GM23338 (cell line): ENCODE data around the gene RNFT2. TPM values are rescaled to one million over a fixed set of nuclear protein-coding genes. Genes with fewer than 3 reads are reported as not detected.

Source experiments
- ATAC-seq: fragments of 200-7000 bp; cut with Tn5 transposase; 3 replicates; pipeline ENCODE4 v1.9.1; 2020
- DNase-seq: peaks from one replicate; pipeline ENCODE4 v3.0.0-alpha.2; 2015; ENCODE audit warnings: low spot score
- H2AFZ ChIP-seq: fragments of 200-600 bp; sonication (generic); 2 replicates; pipeline ENCODE4 v1.8.0; 2016; ENCODE audit warnings: antibody characterized with exemption, mild to moderate bottlenecking, moderate library complexity
- H3F3A ChIP-seq: fragments of 200-600 bp; sonication (generic); replicated peaks from 2 replicates; pipeline ENCODE4 v1.8.0; 2017; ENCODE audit warnings: antibody characterized with exemption, mixed run types, low read depth
- H3K27ac ChIP-seq: fragments of 200-600 bp; sonication (generic); 2 replicates; pipeline ENCODE4 v1.6.1; 2016; ENCODE audit warnings: low read depth
- H3K27me3 ChIP-seq: fragments of 200-600 bp; sonication (generic); 2 replicates; pipeline ENCODE4 v1.8.0; 2016; ENCODE audit warnings: mild to moderate bottlenecking, mixed run types, moderate library complexity; ENCODE audit not compliant: insufficient read depth
- H3K36me3 ChIP-seq: fragments of 200-600 bp; sonication (generic); 2 replicates; pipeline ENCODE4 v1.8.0; 2016; ENCODE audit warnings: mild to moderate bottlenecking; ENCODE audit not compliant: insufficient read depth
- H3K4me1 ChIP-seq: fragments of 200-600 bp; sonication (generic); 2 replicates; pipeline ENCODE4 v1.8.0; 2016; ENCODE audit warnings: mild to moderate bottlenecking, moderate library complexity; ENCODE audit not compliant: insufficient read depth
- H3K4me2 ChIP-seq: fragments of 200-600 bp; sonication (generic); 2 replicates; pipeline ENCODE4 v1.7.1; 2017; ENCODE audit warnings: mixed run types
- H3K4me3 ChIP-seq: fragments of 200-600 bp; sonication (generic); 2 replicates; pipeline ENCODE4 v1.6.1; 2016; ENCODE audit warnings: mixed run types
- H3K79me2 ChIP-seq: fragments of 200-600 bp; sonication (generic); replicated peaks from 2 replicates; pipeline ENCODE4 v1.8.0; 2017; ENCODE audit warnings: mild to moderate bottlenecking; ENCODE audit not compliant: insufficient read depth
- H3K9me2 ChIP-seq: fragments of 200-600 bp; sonication (generic); 2 replicates; pipeline ENCODE4 v1.8.0; 2017; ENCODE audit not compliant: insufficient read depth
- H4K20me1 ChIP-seq: fragments of 200-600 bp; sonication (generic); replicated peaks from 2 replicates; pipeline ENCODE4 v1.8.0; 2017; ENCODE audit warnings: mild to moderate bottlenecking; ENCODE audit not compliant: insufficient read depth
- H3K27ac Mint-ChIP-seq: 2 replicates; pipeline ENCODE4 v1.8.0; 2020; ENCODE audit warnings: inconsistent platforms, mild to moderate bottlenecking, moderate library complexity, mixed read lengths
- H3K27me3 Mint-ChIP-seq: 3 replicates; pipeline ENCODE4 v1.8.0; 2022; ENCODE audit warnings: low read depth, mild to moderate bottlenecking, moderate library complexity, mixed read lengths, inconsistent platforms; ENCODE audit not compliant: insufficient read depth, poor library complexity
- H3K36me3 Mint-ChIP-seq: 3 replicates; pipeline ENCODE4 v1.8.0; 2021; ENCODE audit warnings: low read depth, mild to moderate bottlenecking, inconsistent platforms, moderate library complexity, mixed read lengths
- H3K4me1 Mint-ChIP-seq: 3 replicates; pipeline ENCODE4 v1.8.0; 2020; ENCODE audit warnings: mild to moderate bottlenecking, inconsistent platforms, mixed read lengths
- H3K4me3 Mint-ChIP-seq: 3 replicates; pipeline ENCODE4 v1.8.0; 2021; ENCODE audit warnings: moderate library complexity, mild to moderate bottlenecking, inconsistent platforms, mixed read lengths
- H3K9me3 Mint-ChIP-seq: 3 replicates; pipeline ENCODE4 v1.8.0; 2020; ENCODE audit warnings: moderate library complexity, mild to moderate bottlenecking, inconsistent platforms, mixed read lengths
- CREB1 ChIP-seq: fragments of 250-450 bp; sonication (Bioruptor Pico); IDR thresholded peaks from 2 replicates; pipeline ENCODE4 v1.5.0; 2020; ENCODE audit warnings: low read depth, mild to moderate bottlenecking, moderate library complexity
- CTCF ChIP-seq, 2 experiments: fragments of 200-600 bp in 1 of 2; sonication (generic) in 1 of 2; conservative IDR thresholded peaks; 2 replicates each; pipeline versions ENCODE4 v1.5.1 to v1.6.1; 2016 to 2017; ENCODE audit warnings: antibody characterized with exemption in 2 of 2, low read depth in 2 of 2, mild to moderate bottlenecking in 2 of 2, moderate library complexity in 1 of 2
- ETS1 ChIP-seq: IDR thresholded peaks from 2 replicates; pipeline ENCODE4 v1.6.1; 2016; ENCODE audit warnings: antibody characterized with exemption
- EZH2 ChIP-seq: fragments of 200-600 bp; sonication (generic); IDR thresholded peaks from one replicate; pipeline ENCODE4 v1.8.0; 2017; ENCODE audit warnings: antibody characterized with exemption, mild to moderate bottlenecking, low read depth; ENCODE audit not compliant: unreplicated experiment
- EZH2phosphoT487 ChIP-seq: fragments of 200-600 bp; sonication (generic); IDR thresholded peaks from one replicate; pipeline ENCODE4 v1.8.1; 2018; ENCODE audit warnings: antibody characterized with exemption; ENCODE audit not compliant: unreplicated experiment
- NANOG ChIP-seq: IDR thresholded peaks from 2 replicates; pipeline ENCODE4 v1.6.1; 2016; ENCODE audit warnings: antibody characterized with exemption, borderline replicate concordance
- POLR2AphosphoS5 ChIP-seq: IDR thresholded peaks from 2 replicates; pipeline ENCODE4 v1.6.1; 2016; ENCODE audit warnings: antibody characterized with exemption, low read depth
- REST ChIP-seq: IDR thresholded peaks from one replicate; pipeline ENCODE4 v1.6.1; 2018; ENCODE audit warnings: antibody characterized with exemption; ENCODE audit not compliant: unreplicated experiment
- STAT1 ChIP-seq: IDR thresholded peaks from one replicate; pipeline ENCODE4 v1.6.1; 2016; ENCODE audit warnings: antibody characterized with exemption; ENCODE audit not compliant: unreplicated experiment
- ZNF114 ChIP-seq: fragments of 250-450 bp; sonication (Bioruptor Pico); IDR thresholded peaks from 2 replicates; pipeline ENCODE4 v1.5.0; 2020; ENCODE audit warnings: mild to moderate bottlenecking, moderate library complexity
- ZNF331 ChIP-seq: fragments of 250-450 bp; sonication (Bioruptor Pico); IDR thresholded peaks from 2 replicates; pipeline ENCODE4 v1.5.0; 2020; ENCODE audit warnings: low read depth, mild to moderate bottlenecking, moderate library complexity
- ZNF462 ChIP-seq: fragments of 250-450 bp; sonication (Bioruptor Pico); IDR thresholded peaks from 2 replicates; pipeline ENCODE4 v1.5.0; 2020; ENCODE audit warnings: mild to moderate bottlenecking, moderate library complexity
- polyA plus RNA-seq: library from polyadenylated mRNA; unstranded; fragments of >200 nt; fragmentation: Nextera tagmentation; extraction: Ambion mirVana; gene quantifications from 2 replicates; pipeline ENCODE4 v1.2.1, GENCODE V29; 2016
- total RNA-seq: library from RNA; depleted of rRNA; stranded (reverse); fragments of >200 nt; shearing (Covaris generic); gene quantifications from 2 replicates; pipeline ENCODE4 v1.2.3, GENCODE V29; 2014

Gene RNFT2
- total and polyA plus RNA-seq, 2 experiments from 2014 or later: 19.3 to 22.9 TPM

- H3K4me1 ChIP-seq: peaks cover 11% of the 10 kb centered on the region
- H3K4me3 ChIP-seq: no peak overlapping the region
- no peaks in the 10 kb centered on the region for H3K36me3 Mint-ChIP-seq
- DNase-seq (no peak), ATAC-seq (no peak)
- no peak overlapping the region for H3K27ac Mint-ChIP-seq
- no peaks in the 10 kb centered on the region for H3K9me2 ChIP-seq
- no peaks in the 10 kb centered on the region; the same call in 1 of the 2 replicates for H3K36me3 ChIP-seq
- H3K4me1 Mint-ChIP-seq: peaks cover 18% of the 10 kb centered on the region
- H3K27me3 Mint-ChIP-seq: peaks cover 19% of the 10 kb centered on the region
- no peak overlapping the region for H3K4me3 Mint-ChIP-seq
- no peak overlapping the region for H3K27ac ChIP-seq
- H3K79me2 ChIP-seq: no peaks in the 10 kb centered on the region
- H2AFZ ChIP-seq: no peak overlapping the region
- H3F3A ChIP-seq: no peaks in the 10 kb centered on the region; the same call in 1 of the 2 replicates
- H4K20me1 ChIP-seq: no peaks in the 10 kb centered on the region
- peaks cover 4% of the 10 kb centered on the region; the same call in 1 of the 3 replicates for H3K9me3 Mint-ChIP-seq
- no peak for TF ChIP-seq NANOG
- TF ChIP-seq EZH2: no peak
- no peak for TF ChIP-seq EZH2phosphoT487
- TF ChIP-seq CREB1 (CRISPR knock-in tag): no peak
- no peak for TF ChIP-seq REST
- TF ChIP-seq CTCF (conservative IDR thresholded peaks at IDR 0.05; ENCODE audit: low read depth in 2 of 2): no peak
- TF ChIP-seq STAT1: no peak
- TF ChIP-seq ZNF331 (CRISPR knock-in tag): no peak
- no peak for TF ChIP-seq ZNF114 (CRISPR knock-in tag)
- no peak for TF ChIP-seq POLR2AphosphoS5
- no peak for TF ChIP-seq ZNF462 (CRISPR knock-in tag)
- TF ChIP-seq ETS1: no peak
- H3K27me3 ChIP-seq: peaks cover 3% of the 10 kb centered on the region; the same call in 1 of the 2 replicates
- H3K4me2 ChIP-seq: no peak overlapping the region
Measured at GRCh38 chr12:116698554-116699075, 39.5 kb upstream of the RNFT2 start.
